Measurements from ENCODE around the gene ZBTB6.

The ZBTB6 gene

GRCh38 chr9:122866079-122866478 lies 47.0 kb downstream of the ZBTB6 start:
- TF ChIP-seq, protein P1, sequence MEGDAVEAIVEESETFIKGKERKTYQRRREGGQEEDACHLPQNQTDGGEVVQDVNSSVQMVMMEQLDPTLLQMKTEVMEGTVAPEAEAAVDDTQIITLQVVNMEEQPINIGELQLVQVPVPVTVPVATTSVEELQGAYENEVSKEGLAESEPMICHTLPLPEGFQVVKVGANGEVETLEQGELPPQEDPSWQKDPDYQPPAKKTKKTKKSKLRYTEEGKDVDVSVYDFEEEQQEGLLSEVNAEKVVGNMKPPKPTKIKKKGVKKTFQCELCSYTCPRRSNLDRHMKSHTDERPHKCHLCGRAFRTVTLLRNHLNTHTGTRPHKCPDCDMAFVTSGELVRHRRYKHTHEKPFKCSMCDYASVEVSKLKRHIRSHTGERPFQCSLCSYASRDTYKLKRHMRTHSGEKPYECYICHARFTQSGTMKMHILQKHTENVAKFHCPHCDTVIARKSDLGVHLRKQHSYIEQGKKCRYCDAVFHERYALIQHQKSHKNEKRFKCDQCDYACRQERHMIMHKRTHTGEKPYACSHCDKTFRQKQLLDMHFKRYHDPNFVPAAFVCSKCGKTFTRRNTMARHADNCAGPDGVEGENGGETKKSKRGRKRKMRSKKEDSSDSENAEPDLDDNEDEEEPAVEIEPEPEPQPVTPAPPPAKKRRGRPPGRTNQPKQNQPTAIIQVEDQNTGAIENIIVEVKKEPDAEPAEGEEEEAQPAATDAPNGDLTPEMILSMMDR (IDR thresholded peaks at IDR 0.05; ENCODE audit: borderline replicate concordance, control extremely low read depth, extremely low read depth, insufficient read depth, missing control alignments) = no peak
- DNase-seq (ENCODE audit: low spot score) = no peak
- in situ Hi-C loops (cut with MboI; ENCODE audit: low sequenced_read_pairs, unreplicated experiment) = no loop called here

DNA sequence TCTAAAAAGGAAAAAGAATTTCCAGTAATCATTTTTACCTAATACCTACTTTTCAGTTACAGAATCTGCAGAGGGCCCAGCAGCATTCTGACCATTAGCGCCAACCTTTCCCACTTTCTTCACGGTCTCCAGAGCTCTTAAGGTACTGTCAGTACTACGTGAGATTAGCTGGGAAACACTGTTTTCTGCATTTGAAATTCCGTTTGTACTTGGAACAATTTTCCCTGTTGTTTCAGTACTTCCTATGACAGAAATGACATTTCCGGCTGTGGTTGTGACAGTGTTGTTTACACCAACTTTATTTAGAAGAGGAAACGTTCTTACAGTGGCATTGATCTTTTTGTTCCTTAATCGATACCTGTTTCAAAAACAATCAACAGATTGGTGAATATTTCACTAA lies 47.8 kb downstream of the ZBTB6 start:
- in situ Hi-C loops (cut with MboI; ENCODE audit: low sequenced_read_pairs, unreplicated experiment) = no loop called here
- no peak for DNase-seq (ENCODE audit: low spot score)
- TF ChIP-seq, protein P1 (IDR thresholded peaks at IDR 0.05; ENCODE audit: borderline replicate concordance, control extremely low read depth, extremely low read depth, insufficient read depth, missing control alignments) = no peak

DNA sequence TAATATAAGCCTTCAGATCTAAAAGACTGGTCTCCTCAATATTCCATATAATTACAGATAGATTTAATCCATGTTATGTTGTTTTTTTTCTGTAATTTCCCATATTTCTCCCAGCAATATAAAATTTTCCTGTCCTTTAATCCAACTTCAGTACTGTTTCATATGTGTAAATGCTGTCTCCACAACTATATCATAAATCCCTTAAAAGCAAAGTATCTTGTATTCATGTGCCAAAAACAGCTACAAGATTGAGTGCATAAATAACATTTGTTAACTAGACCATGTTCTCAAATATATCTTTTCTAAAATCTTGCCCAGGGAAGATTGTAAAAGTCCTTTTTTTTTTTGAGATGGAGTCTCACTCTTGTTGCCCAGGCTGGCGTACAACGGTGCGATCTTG lies 49.7 kb downstream of the ZBTB6 start:
- in situ Hi-C loops (cut with MboI; ENCODE audit: low sequenced_read_pairs, unreplicated experiment) = no loop called here
- TF ChIP-seq, protein P1 (IDR thresholded peaks at IDR 0.05; ENCODE audit: borderline replicate concordance, control extremely low read depth, extremely low read depth, insufficient read depth, missing control alignments) = no peak
- no peak for DNase-seq (ENCODE audit: low spot score)

GRCh38 chr9:122860319-122861142 lies 52.6 kb downstream of the ZBTB6 start:
- no peak for DNase-seq (ENCODE audit: low spot score)
- TF ChIP-seq, protein P1 (IDR thresholded peaks at IDR 0.05; ENCODE audit: borderline replicate concordance, control extremely low read depth, extremely low read depth, insufficient read depth, missing control alignments) = no peak
- in situ Hi-C loops (cut with MboI; ENCODE audit: low sequenced_read_pairs, unreplicated experiment) = no loop called here
